Erythroblast (primary cell): ENCODE results near the gene IDH1.

Source experiments
- DNase-seq, 2 experiments: peaks; one replicate each; lab custom pipeline; 2025; lab: John Stamatoyannopoulos, UW
- GATA1 ChIP-seq: IDR thresholded peaks from 2 replicates; pipeline ENCODE4 v1.6.1; 2011; ENCODE audit warnings: low read depth, mild to moderate bottlenecking, control low read depth, low read length, moderate library complexity
- POLR2A ChIP-seq: IDR thresholded peaks from 2 replicates; pipeline ENCODE4 v1.6.1; 2011; ENCODE audit warnings: mild to moderate bottlenecking, low read length

The IDH1 gene

GRCh38 chr2:208254871-208255556, at the start of gene IDH1:
Gene IDH1 (minus strand): TSS chr2:208255071. CDS start chr2:208251551, 3,520 bp downstream.
- DNase-seq = peak; percentile 88 to 94
- TF ChIP-seq GATA1 (no peak), POLR2A (peak; percentile 33)

- TF ChIP-seq GATA1 (no peak), POLR2A (no peak)
- no peak for DNase-seq
Measured at GRCh38 chr2:208304157-208304556, 49.3 kb upstream of the IDH1 start.

- no peak for TF ChIP-seq POLR2A
- TF ChIP-seq GATA1 = no peak
- DNase-seq = no peak
Measured at GRCh38 chr2:208300847-208301618, 46.2 kb upstream of the IDH1 start.

- no peak for DNase-seq
Measured at GRCh38 chr2:208297961-208298360, 43.1 kb upstream of the IDH1 start.

GRCh38 chr2:208296610-208297009, 41.7 kb upstream of the IDH1 start:
- TF ChIP-seq POLR2A = no peak
- no peak for TF ChIP-seq GATA1
- DNase-seq = no peak

More at GRCh38 chr2:208297961-208298360, 43.1 kb upstream of the IDH1 start:
- TF ChIP-seq POLR2A (no peak), GATA1 (no peak)

- no peak for TF ChIP-seq GATA1
- no peak for TF ChIP-seq POLR2A
- peak; percentile 44 to 65 for DNase-seq
Measured at GRCh38 chr2:208295834-208296233, 41.0 kb upstream of the IDH1 start.

GRCh38 chr2:208294482-208295024, 39.7 kb upstream of the IDH1 start:
- TF ChIP-seq GATA1 (no peak), POLR2A (no peak)
- no peak for DNase-seq

GRCh38 chr2:208285853-208286252, 31.0 kb upstream of the IDH1 start:
- TF ChIP-seq POLR2A (no peak), GATA1 (no peak)
- peak in 1 of 2 experiments; percentile 6 for DNase-seq

- no peak for DNase-seq
Measured at GRCh38 chr2:208280933-208281332, 26.1 kb upstream of the IDH1 start.

GRCh38 chr2:208280234-208280633, 25.4 kb upstream of the IDH1 start:
- TF ChIP-seq POLR2A = peak; percentile 14
- TF ChIP-seq GATA1 = no peak
- DNase-seq = no peak

More at GRCh38 chr2:208280933-208281332, 26.1 kb upstream of the IDH1 start:
- no peak for TF ChIP-seq GATA1
- no peak for TF ChIP-seq POLR2A

- no peak for DNase-seq
- TF ChIP-seq GATA1 (no peak), POLR2A (no peak)
Measured at GRCh38 chr2:208279236-208279635, 24.4 kb upstream of the IDH1 start.

GRCh38 chr2:208278549-208278948, 23.7 kb upstream of the IDH1 start:
- no peak for DNase-seq
- TF ChIP-seq POLR2A = no peak
- TF ChIP-seq GATA1 = no peak

- DNase-seq = peak in 1 of 2 experiments; percentile 21
- no peak for TF ChIP-seq GATA1
- TF ChIP-seq POLR2A = no peak
Measured at GRCh38 chr2:208274748-208275147, 19.9 kb upstream of the IDH1 start.

GRCh38 chr2:208269091-208269490, 14.2 kb upstream of the IDH1 start:
- DNase-seq = peak; percentile 28 to 35
- TF ChIP-seq GATA1 (no peak), POLR2A (no peak)
